SJSA1 (cell line): ENCODE measurements around the gene CEP170B. TPM values are rescaled to one million over a fixed set of nuclear protein-coding genes. Genes with fewer than 3 reads are reported as not detected.
"Not testable (repeated sequence)": the region's sequence is repeated elsewhere in the genome, so short reads cannot be mapped to it uniquely, and the experiment has no call there.

ENCODE experiments used
- DNase-seq, 2 experiments: peaks; one replicate each; pipeline ENCODE4 v3.0.0-alpha.2; 2015 to 2020; ENCODE audit warnings: low spot score in 2 of 2, low read depth in 1 of 2
- H3K27ac ChIP-seq: fragments of 250-450 bp; sonication (Bioruptor Pico); 2 replicates; pipeline ENCODE4 v1.5.1; 2020; ENCODE audit warnings: mild to moderate bottlenecking, moderate library complexity
- H3K27me3 ChIP-seq: fragments of 250-450 bp; sonication (Bioruptor Pico); replicated peaks from 2 replicates; pipeline ENCODE4 v1.5.1; 2020; ENCODE audit warnings: mild to moderate bottlenecking, moderate library complexity
- H3K36me3 ChIP-seq: fragments of 250-450 bp; sonication (Bioruptor Pico); 2 replicates; pipeline ENCODE4 v1.5.1; 2020; ENCODE audit warnings: mild to moderate bottlenecking
- H3K4me1 ChIP-seq: fragments of 250-450 bp; sonication (Bioruptor Pico); replicated peaks from 2 replicates; pipeline ENCODE4 v1.6.1; 2021; ENCODE audit warnings: mild to moderate bottlenecking
- H3K4me3 ChIP-seq: fragments of 250-450 bp; sonication (Bioruptor Pico); 2 replicates; pipeline ENCODE4 v1.5.1; 2020; ENCODE audit warnings: mild to moderate bottlenecking
- H3K9me3 ChIP-seq: fragments of 250-450 bp; sonication (Bioruptor Pico); replicated peaks from 2 replicates; pipeline ENCODE4 v1.5.1; 2020; ENCODE audit warnings: mild to moderate bottlenecking
- total RNA-seq: library from RNA; depleted of rRNA; stranded (reverse); fragments of >200 nt; shearing (Covaris generic); gene quantifications from 2 replicates; pipeline ENCODE4 v1.2.3, GENCODE V29; 2014

CEP170B gene
- total RNA-seq, 1 experiment from 2014 or later: 9.3 TPM

GRCh38 chr14:104904650-104905578 lies 39.8 kb downstream of the CEP170B start:
- H3K4me3 ChIP-seq, H3K27ac ChIP-seq, H3K9me3 ChIP-seq, H3K27me3 ChIP-seq, H3K36me3 ChIP-seq, DNase-seq, H3K4me1 ChIP-seq: not testable (repeated sequence)

DNA sequence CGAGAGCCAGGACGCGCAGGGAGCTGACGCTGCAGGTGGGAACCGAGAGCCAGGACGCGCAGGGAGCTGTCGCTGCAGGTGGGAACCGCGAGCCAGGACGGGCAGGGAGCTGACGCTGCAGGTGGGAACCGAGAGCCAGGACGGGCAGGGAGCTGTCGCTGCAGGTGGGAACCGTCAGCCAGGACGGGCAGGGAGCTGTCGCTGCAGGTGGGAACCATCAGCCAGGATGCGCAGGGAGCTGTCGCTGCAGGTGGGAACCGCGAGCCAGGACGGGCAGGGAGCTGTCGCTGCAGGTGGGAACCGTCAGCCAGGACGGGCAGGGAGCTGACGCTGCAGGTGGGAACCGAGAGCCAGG lies 40.5 kb downstream of the CEP170B start:
- not testable (repeated sequence) for DNase-seq

GRCh38 chr14:104908303-104908702 lies 43.2 kb downstream of the CEP170B start:
- Histone ChIP-seq H3K9me3 (peaks cover 12% of the 10 kb centered on the region), H3K27me3 (no peaks in the 10 kb centered on the region), H3K27ac (no peak overlapping the region), H3K36me3 (no peaks in the 10 kb centered on the region), H3K4me1 (no peaks in the 10 kb centered on the region), H3K4me3 (no peak overlapping the region)
- DNase-seq: no peak

More for the DNA sequence above, 40.5 kb downstream of the CEP170B start:
- H3K4me1 ChIP-seq, H3K9me3 ChIP-seq, H3K27me3 ChIP-seq, H3K4me3 ChIP-seq, H3K36me3 ChIP-seq, H3K27ac ChIP-seq: not testable (repeated sequence)

GRCh38 chr14:104912053-104912452 lies 47.0 kb downstream of the CEP170B start:
- H3K9me3 ChIP-seq: peaks cover 8% of the 10 kb centered on the region
- H3K27ac ChIP-seq: no peak overlapping the region
- no peak for DNase-seq
- no peaks in the 10 kb centered on the region for H3K36me3 ChIP-seq
- H3K4me3 ChIP-seq: no peak overlapping the region
- no peaks in the 10 kb centered on the region; the same call in 1 of the 2 replicates for H3K27me3 ChIP-seq
- no peaks in the 10 kb centered on the region for H3K4me1 ChIP-seq

GRCh38 chr14:104913435-104913834 lies 48.4 kb downstream of the CEP170B start:
- H3K9me3 ChIP-seq: peaks cover 8% of the 10 kb centered on the region
- no peaks in the 10 kb centered on the region for H3K4me1 ChIP-seq
- no peak overlapping the region for H3K4me3 ChIP-seq
- no peaks in the 10 kb centered on the region for H3K36me3 ChIP-seq
- H3K27me3 ChIP-seq: no peaks in the 10 kb centered on the region; the same call in 1 of the 2 replicates
- H3K27ac ChIP-seq: no peak overlapping the region
- no peak for DNase-seq

- 0 out of 2 replicates have a peak, but pooled peaks cover 4% of the 10 kb centered on the region for H3K4me1 ChIP-seq
- no peaks in the 10 kb centered on the region; the same call in 1 of the 2 replicates for H3K27me3 ChIP-seq
- no peak overlapping the region for H3K4me3 ChIP-seq
- H3K27ac ChIP-seq: no peak overlapping the region
- no peak for DNase-seq
- H3K36me3 ChIP-seq: no peaks in the 10 kb centered on the region
- peaks cover 2% of the 10 kb centered on the region for H3K9me3 ChIP-seq
Measured at GRCh38 chr14:104917116-104917515, 52.0 kb downstream of the CEP170B start.

DNA sequence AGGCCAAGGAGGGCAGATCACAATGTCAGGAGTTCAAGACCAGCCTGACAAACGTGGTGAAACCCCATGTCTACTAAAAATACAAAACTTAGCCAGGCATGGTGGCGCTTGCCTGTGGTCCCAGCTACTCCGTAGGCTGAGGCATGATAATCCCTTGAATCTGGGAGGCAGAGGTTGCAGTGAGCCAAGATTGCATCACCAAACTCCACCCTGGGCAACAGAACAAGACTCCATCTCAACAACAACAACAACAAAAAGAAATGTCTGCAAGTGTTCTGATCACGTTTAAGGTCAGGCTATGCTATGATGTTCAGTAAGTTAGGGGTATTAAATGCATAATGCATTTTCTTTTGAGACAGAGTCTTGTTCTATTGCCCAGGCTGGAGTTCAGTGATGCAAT lies 52.9 kb downstream of the CEP170B start:
- no peaks in the 10 kb centered on the region; the same call in 1 of the 2 replicates for H3K27me3 ChIP-seq
- no peaks in the 10 kb centered on the region for H3K9me3 ChIP-seq
- no peaks in the 10 kb centered on the region for H3K36me3 ChIP-seq
- H3K27ac ChIP-seq: no peak overlapping the region
- no peak for DNase-seq
- H3K4me1 ChIP-seq: 0 out of 2 replicates have a peak, but pooled peaks cover 4% of the 10 kb centered on the region
- no peak overlapping the region for H3K4me3 ChIP-seq

GRCh38 chr14:104919152-104919992 lies 54.3 kb downstream of the CEP170B start:
- not testable (repeated sequence) for H3K27ac ChIP-seq, H3K27me3 ChIP-seq, H3K36me3 ChIP-seq, DNase-seq, H3K4me1 ChIP-seq, H3K9me3 ChIP-seq, H3K4me3 ChIP-seq

- no peaks in the 10 kb centered on the region for H3K9me3 ChIP-seq
- H3K4me1 ChIP-seq: 0 out of 2 replicates have a peak, but pooled peaks cover 4% of the 10 kb centered on the region
- no peak for DNase-seq
- no peaks in the 10 kb centered on the region for H3K36me3 ChIP-seq
- H3K27ac ChIP-seq: no peak overlapping the region
- no peaks in the 10 kb centered on the region; the same call in 1 of the 2 replicates for H3K27me3 ChIP-seq
- no peak overlapping the region for H3K4me3 ChIP-seq
Measured at GRCh38 chr14:104919993-104920315, 54.9 kb downstream of the CEP170B start.

DNA sequence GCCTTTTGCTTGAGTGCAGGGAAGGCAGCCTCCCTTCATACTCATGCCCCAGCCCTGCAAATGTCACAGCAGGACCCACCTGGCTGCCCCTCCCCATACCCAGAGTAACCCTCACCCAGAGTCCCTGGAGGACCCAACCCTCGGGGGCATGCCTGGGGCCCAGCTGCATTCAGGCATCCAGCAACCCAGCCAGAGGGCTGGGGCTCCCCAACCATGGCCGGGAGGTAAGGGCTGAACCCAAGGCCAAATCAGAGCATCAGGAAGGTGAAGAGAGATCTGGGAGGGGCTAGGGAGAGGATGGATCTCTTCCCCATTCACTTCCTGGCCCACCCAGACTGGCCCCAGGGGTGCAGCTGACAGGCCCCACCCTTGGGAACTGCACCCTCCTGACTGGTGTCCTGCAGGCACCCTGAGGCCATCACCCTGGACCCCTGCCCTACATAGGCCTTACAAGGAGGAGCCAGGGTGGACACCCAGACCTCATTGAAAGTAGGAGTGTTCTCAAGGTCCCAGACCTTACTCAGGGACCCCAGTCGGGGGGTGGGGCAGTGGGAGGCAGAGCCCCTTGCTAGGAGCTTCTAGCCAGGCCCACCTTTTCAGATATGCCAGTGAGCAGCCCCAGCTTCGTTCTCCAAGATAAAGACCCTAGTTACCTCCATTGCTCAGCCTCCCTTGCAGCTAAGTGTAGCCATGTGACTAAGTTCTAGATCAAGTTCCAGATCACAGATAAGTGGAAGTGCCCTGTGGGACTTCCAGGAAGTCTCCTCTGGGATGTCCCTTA lies 58.8 kb downstream of the CEP170B start:
- no peaks in the 10 kb centered on the region for H3K9me3 ChIP-seq
- H3K36me3 ChIP-seq: no peaks in the 10 kb centered on the region
- no peak for DNase-seq
- H3K27ac ChIP-seq: no peak overlapping the region
- no peak overlapping the region for H3K4me3 ChIP-seq
- 0 out of 2 replicates have a peak, but pooled peaks cover 4% of the 10 kb centered on the region for H3K4me1 ChIP-seq
- no peaks in the 10 kb centered on the region for H3K27me3 ChIP-seq

GRCh38 chr14:104924421-104925213 lies 59.5 kb downstream of the CEP170B start, which contains the start of gene PLD4:
Gene PLD4 (plus strand): TSS chr14:104924879. CDS start chr14:104927141, 2,262 bp downstream.
- Histone ChIP-seq H3K9me3 (no peaks in the 10 kb centered on the region), H3K4me3 (no peak within 1 kb of the TSS), H3K27ac (no peak within 1 kb of the TSS), H3K4me1 (0 out of 2 replicates have a peak, but pooled peaks cover under 1% of the 10 kb centered on the region), H3K36me3 (no peaks in the 10 kb centered on the region), H3K27me3 (no peaks in the 10 kb centered on the region)
- DNase-seq: no peak

DNA sequence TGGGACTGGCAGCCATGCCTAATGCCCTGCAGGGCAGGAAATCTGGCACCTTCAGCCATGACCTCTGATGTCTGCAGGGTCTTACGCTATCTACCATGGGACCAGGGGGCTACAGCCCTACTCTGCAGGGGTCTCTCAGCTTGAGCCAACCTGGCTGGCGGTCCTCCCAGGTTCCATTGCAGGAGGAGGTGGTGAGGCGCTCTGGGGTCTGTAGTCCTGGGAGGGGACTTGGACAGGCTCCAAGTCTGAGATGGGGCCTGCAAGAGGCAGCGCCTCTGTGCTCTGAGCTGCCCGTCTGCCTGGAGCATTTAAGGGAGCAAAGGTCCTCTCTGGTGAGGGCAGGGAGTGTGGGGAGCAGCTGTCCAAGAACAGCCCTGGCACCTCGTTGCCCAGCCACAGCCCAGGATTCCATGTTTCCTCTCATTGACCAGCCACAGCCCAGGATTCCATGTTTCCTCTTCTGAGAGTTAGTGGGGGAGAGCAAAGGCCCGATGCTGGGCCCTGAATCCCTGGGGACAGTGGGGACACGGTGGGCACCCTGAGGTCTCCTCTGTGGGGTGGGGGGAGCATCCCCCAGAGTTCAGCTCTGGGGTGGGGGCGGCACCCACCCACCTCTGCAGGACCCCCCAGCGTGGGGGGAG lies 60.3 kb downstream of the CEP170B start:
- Histone ChIP-seq H3K27ac (no peak overlapping the region), H3K36me3 (no peaks in the 10 kb centered on the region), H3K4me3 (no peak overlapping the region), H3K4me1 (no peaks in the 10 kb centered on the region), H3K27me3 (no peaks in the 10 kb centered on the region), H3K9me3 (no peaks in the 10 kb centered on the region)
- DNase-seq: no peak
